Suprapubic skin (tissue), 4 donors: Measurements from ENCODE around the gene SRCAP. TPM values are rescaled to one million over a fixed set of nuclear protein-coding genes. Genes with fewer than 3 reads are reported as not detected.

Source experiments
- DNase-seq, 2 donors: peaks; one replicate each; pipeline ENCODE4 v3.0.0-alpha.2; 2019; ENCODE audit warnings: low spot score in 2 of 2
- H3K27ac ChIP-seq: fragments of 200-600 bp; sonication (generic); one replicate; pipeline ENCODE4 v1.5.1; 2019
- H3K27me3 ChIP-seq: fragments of 200-600 bp; sonication (generic); one replicate; pipeline ENCODE4 v1.5.1; 2019
- H3K36me3 ChIP-seq: fragments of 200-600 bp; sonication (generic); one replicate; pipeline ENCODE4 v1.5.1; 2019
- H3K4me1 ChIP-seq: fragments of 200-600 bp; sonication (generic); one replicate; pipeline ENCODE4 v1.5.1; 2019
- H3K4me3 ChIP-seq: fragments of 200-600 bp; sonication (generic); one replicate; pipeline ENCODE4 v1.5.1; 2019; ENCODE audit warnings: mild to moderate bottlenecking
- H3K9me3 ChIP-seq: fragments of 200-600 bp; sonication (generic); one replicate; pipeline ENCODE4 v1.5.1; 2019
- CTCF ChIP-seq, 2 donors: fragments of 200-600 bp in 1 of 2; fragments of 450-650 bp in 1 of 2; sonication (generic) in 1 of 2; IDR thresholded peaks; one replicate each; pipeline ENCODE4 v1.5.1; 2016 to 2019; ENCODE audit warnings: antibody characterized with exemption in 2 of 2, mild to moderate bottlenecking in 1 of 2, moderate library complexity in 1 of 2
- EP300 ChIP-seq: sonication (generic); formaldehyde crosslinking; IDR thresholded peaks from one replicate; pipeline ENCODE4 v1.6.1; 2017; ENCODE audit warnings: antibody characterized with exemption
- POLR2A ChIP-seq, 2 donors: fragments of 450-650 bp; IDR thresholded peaks; one replicate each; pipeline ENCODE4 v1.6.1; 2017; ENCODE audit warnings: antibody characterized with exemption in 2 of 2, mild to moderate bottlenecking in 2 of 2, moderate library complexity in 2 of 2
- POLR2AphosphoS5 ChIP-seq, 3 donors: sonication (generic); formaldehyde crosslinking; IDR thresholded peaks; one replicate each; pipeline ENCODE4 v1.6.1; 2017; ENCODE audit warnings: antibody characterized with exemption in 3 of 3
- WGBS: methylation state at CpG from one replicate; pipeline ENCODE4 v1.1.5; 2018; 5-methylcytosine and 5-hydroxymethylcytosine counted together
- total RNA-seq, 4 donors: library from RNA; depleted of rRNA; stranded (reverse); fragments of >200 nt; gene quantifications; one replicate each; pipeline ENCODE4 v1.1.0, GENCODE V29; 2016

The SRCAP gene
- total RNA-seq, 4 donors from 2014 or later = 42.9 to 50.0 (median 44.6) TPM

GRCh38 chr16:30737794-30738648 lies 39.0 kb downstream of the SRCAP start:
- Histone ChIP-seq H3K27ac (no peak overlapping the region), H3K36me3 (peaks cover 64% of the 10 kb centered on the region), H3K4me3 (no peak overlapping the region), H3K4me1 (peaks cover 36% of the 10 kb centered on the region), H3K27me3 (no peaks in the 10 kb centered on the region), H3K9me3 (no peaks in the 10 kb centered on the region)
- 86% methylated on average over 8 of the region's 25 CpGs for WGBS
- no peak for DNase-seq
- TF ChIP-seq POLR2AphosphoS5 (IDR thresholded peaks at IDR 0.05) (no peak), POLR2A (IDR thresholded peaks at IDR 0.05) (no peak), EP300 (no peak), CTCF (IDR thresholded peaks at IDR 0.05) (no peak)

GRCh38 chr16:30738984-30739951 lies 40.3 kb downstream of the SRCAP start:
- Histone ChIP-seq H3K9me3 (no peaks in the 10 kb centered on the region), H3K27me3 (no peaks in the 10 kb centered on the region), H3K4me3 (no peak overlapping the region), H3K4me1 (peaks cover 36% of the 10 kb centered on the region), H3K36me3 (peaks cover 60% of the 10 kb centered on the region), H3K27ac (peak overlapping the region; percentile 93)
- no peak for TF ChIP-seq EP300
- TF ChIP-seq POLR2A (IDR thresholded peaks at IDR 0.05) = no peak
- no peak for TF ChIP-seq CTCF (IDR thresholded peaks at IDR 0.05)
- no peak for TF ChIP-seq POLR2AphosphoS5 (IDR thresholded peaks at IDR 0.05)
- WGBS = 86% methylated on average over 28 of the region's 37 CpGs
- no peak for DNase-seq

- no peak for TF ChIP-seq CTCF (IDR thresholded peaks at IDR 0.05)
- peak in 1 of 3 donors; percentile 27 for TF ChIP-seq POLR2AphosphoS5 (IDR thresholded peaks at IDR 0.05)
- Histone ChIP-seq H3K4me1 (peaks cover 36% of the 10 kb centered on the region), H3K4me3 (peak overlapping the region; percentile 25), H3K27me3 (no peaks in the 10 kb centered on the region), H3K27ac (peak overlapping the region; percentile 93), H3K9me3 (no peaks in the 10 kb centered on the region), H3K36me3 (peaks cover 56% of the 10 kb centered on the region)
- whole genome bisulfite sequencing = 20% methylated on average over 8 of the region's 8 CpGs
- DNase-seq = peak; percentile 93 to 94
Measured at GRCh38 chr16:30740364-30741251, 41.6 kb downstream of the SRCAP start.

GRCh38 chr16:30741461-30741914 lies 42.5 kb downstream of the SRCAP start:
- Histone ChIP-seq H3K27me3 (no peaks in the 10 kb centered on the region), H3K9me3 (no peaks in the 10 kb centered on the region), H3K36me3 (peaks cover 49% of the 10 kb centered on the region), H3K4me3 (peak overlapping the region; percentile 25), H3K4me1 (peaks cover 36% of the 10 kb centered on the region), H3K27ac (peak overlapping the region; percentile 93)
- 45% methylated on average over 5 of the region's 6 CpGs for WGBS
- TF ChIP-seq POLR2AphosphoS5 (IDR thresholded peaks at IDR 0.05) (peak in 2 of 3 donors; percentile 45 to 70), POLR2A (IDR thresholded peaks at IDR 0.05) (no peak)
- peak; percentile 75 to 80 for DNase-seq

GRCh38 chr16:30743716-30744115 lies 44.7 kb downstream of the SRCAP start:
- no peak for TF ChIP-seq POLR2AphosphoS5 (IDR thresholded peaks at IDR 0.05)
- no peak for TF ChIP-seq CTCF (IDR thresholded peaks at IDR 0.05)
- no peak for TF ChIP-seq POLR2A (IDR thresholded peaks at IDR 0.05)
- no peak for TF ChIP-seq EP300
- Histone ChIP-seq H3K27ac (no peak overlapping the region), H3K36me3 (peaks cover 27% of the 10 kb centered on the region), H3K4me1 (peaks cover 49% of the 10 kb centered on the region), H3K4me3 (no peak overlapping the region), H3K9me3 (no peaks in the 10 kb centered on the region), H3K27me3 (no peaks in the 10 kb centered on the region)
- WGBS = 90% methylated on average over 11 of the region's 11 CpGs
- no peak for DNase-seq
